Sigmoid colon (tissue), 4 donors: ENCODE results near the gene DNAH11.

Source experiments
- CTCF ChIP-seq, 4 experiments: fragments of 450-650 bp in 3 of 4; fragments of 200-600 bp in 1 of 4; IDR thresholded peaks; one replicate each; pipeline ENCODE4 v1.5.1; 2016 to 2019; ENCODE audit warnings: antibody characterized with exemption in 4 of 4, mild to moderate bottlenecking in 3 of 4, moderate library complexity in 2 of 4
- EP300 ChIP-seq, 4 donors: sonication (generic); formaldehyde crosslinking; IDR thresholded peaks; one replicate each; pipeline ENCODE4 v1.6.1; 2017; ENCODE audit warnings: antibody characterized with exemption in 4 of 4
- POLR2A ChIP-seq, 2 donors: fragments of 450-650 bp; IDR thresholded peaks; one replicate each; pipeline ENCODE4 v1.6.1; 2016; ENCODE audit warnings: antibody characterized with exemption in 2 of 2, mild to moderate bottlenecking in 2 of 2, moderate library complexity in 2 of 2
- POLR2AphosphoS5 ChIP-seq, 4 donors: sonication (generic); formaldehyde crosslinking; IDR thresholded peaks; one replicate each; pipeline ENCODE4 v1.6.1; 2017; ENCODE audit warnings: antibody characterized with exemption in 4 of 4

DNA sequence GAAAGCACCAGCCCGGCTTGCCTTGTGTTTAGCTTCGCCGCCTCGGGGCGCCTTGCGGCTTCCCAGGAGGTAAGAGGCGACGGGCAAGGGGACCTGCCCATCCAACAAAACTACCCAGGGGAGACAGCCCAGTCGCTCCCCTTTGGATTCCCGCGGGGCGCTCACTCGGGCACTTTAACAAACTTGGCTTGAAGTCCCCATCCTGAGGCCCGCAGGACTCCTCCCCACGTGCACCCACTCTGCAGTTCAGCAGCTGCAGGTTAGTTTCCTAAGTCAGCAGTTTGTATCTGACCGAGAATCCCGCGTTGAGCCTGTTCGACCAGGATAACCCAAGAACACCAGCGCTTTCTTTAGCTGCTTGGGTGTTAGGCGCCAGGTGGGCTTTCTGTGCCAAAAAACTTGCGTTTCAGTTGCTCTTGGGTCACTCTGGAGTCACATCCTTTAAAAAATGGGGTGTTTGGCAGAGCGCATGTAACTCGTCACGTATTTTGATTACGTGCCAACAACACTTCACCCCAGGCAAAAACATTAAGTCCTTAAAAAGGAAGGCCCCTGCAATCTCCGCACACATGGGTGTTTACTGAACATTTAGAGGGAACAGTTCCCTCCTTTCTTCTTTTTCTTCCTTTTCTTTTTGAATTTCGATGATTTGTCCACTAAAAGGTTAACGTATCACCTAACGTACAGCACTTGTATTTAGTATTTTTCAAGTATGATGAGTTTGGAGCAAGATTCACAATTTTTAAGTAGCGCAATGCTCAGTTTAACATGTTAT is 876 bp downstream of the DNAH11 start:
- no peak for TF ChIP-seq CTCF (IDR thresholded peaks at IDR 0.05)
- TF ChIP-seq POLR2A (IDR thresholded peaks at IDR 0.05) = no peak
- TF ChIP-seq POLR2AphosphoS5 (IDR thresholded peaks at IDR 0.05) = no peak
- TF ChIP-seq EP300 (IDR thresholded peaks at IDR 0.05) = no peak
